ENCODE measurements around the gene ZNF407.

GRCh38 chr18:74551452-74551851, 46.2 kb upstream of the ZNF407 start:
- TF ChIP-seq CTCF (IDR thresholded peaks at IDR 0.05 in 8 of 11, conservative IDR thresholded peaks at IDR 0.05 in 3 of 11) = no peak
- TF ChIP-seq POLR2A (IDR thresholded peaks at IDR 0.05) = no peak
- no peak for TF ChIP-seq POLR2AphosphoS5 (IDR thresholded peaks at IDR 0.05)
